HepG2 (cell line): Measurements from ENCODE around the gene MRFAP1. TPM values are rescaled to one million over a fixed set of nuclear protein-coding genes. Genes with fewer than 3 reads are reported as not detected.

ENCODE experiments used
- ATAD3A ChIP-seq: sonication (generic); formaldehyde crosslinking; IDR thresholded peaks from 2 replicates; pipeline ENCODE4 v1.4.0; 2020; ENCODE audit warnings: missing genetic modification reagents
- CHCHD3 ChIP-seq: sonication (generic); formaldehyde crosslinking; IDR thresholded peaks from 2 replicates; pipeline ENCODE4 v1.8.0; 2022; ENCODE audit warnings: mild to moderate bottlenecking, missing genetic modification reagents, moderate library complexity
- HDAC6 ChIP-seq: fragments of 200-600 bp; sonication (generic); IDR thresholded peaks from 2 replicates; pipeline ENCODE4 v1.7.0; 2017; ENCODE audit warnings: mild to moderate bottlenecking, antibody characterized with exemption, low read length, low read depth
- HNF1B ChIP-seq: sonication (generic); formaldehyde crosslinking; IDR thresholded peaks from 2 replicates; pipeline ENCODE4 v1.5.1; 2020; ENCODE audit warnings: mild to moderate bottlenecking, moderate library complexity, missing genetic modification reagents
- HNF4G ChIP-seq, 2 experiments: sonication (generic) in 1 of 2; formaldehyde crosslinking in 1 of 2; IDR thresholded peaks; 2 replicates each; pipeline versions ENCODE4 v1.4.0 to v1.6.1; 2011 to 2020; ENCODE audit warnings: borderline replicate concordance in 2 of 2, low read depth in 2 of 2, mild to moderate bottlenecking in 2 of 2, low read length in 1 of 2, missing genetic modification reagents in 1 of 2, moderate library complexity in 1 of 2
- KDM3A ChIP-seq: IDR thresholded peaks from 2 replicates; pipeline ENCODE4 v1.6.1; 2018; ENCODE audit warnings: low read depth, missing compliant biosample characterization
- KLF12 ChIP-seq: sonication (generic); formaldehyde crosslinking; IDR thresholded peaks from 2 replicates; pipeline ENCODE4 v1.4.0; 2020; ENCODE audit warnings: missing genetic modification reagents, borderline replicate concordance
- MXD1 ChIP-seq: sonication (generic); formaldehyde crosslinking; IDR thresholded peaks from 2 replicates; pipeline ENCODE4 v1.4.0; 2020; ENCODE audit warnings: mild to moderate bottlenecking, missing genetic modification reagents
- PAWR ChIP-seq: sonication (generic); formaldehyde crosslinking; IDR thresholded peaks from 2 replicates; pipeline ENCODE4 v1.4.0; 2020; ENCODE audit warnings: missing genetic modification reagents, mild to moderate bottlenecking, borderline replicate concordance
- PHF21A ChIP-seq: sonication (generic); formaldehyde crosslinking; IDR thresholded peaks from 2 replicates; pipeline ENCODE4 v1.5.0; 2020; ENCODE audit warnings: mild to moderate bottlenecking, missing genetic modification reagents
- RELA ChIP-seq: sonication (generic); formaldehyde crosslinking; IDR thresholded peaks from 2 replicates; pipeline ENCODE4 v1.4.0; 2020; ENCODE audit warnings: missing genetic modification reagents
- RXRA ChIP-seq: sonication (generic); formaldehyde crosslinking; IDR thresholded peaks from 2 replicates; pipeline ENCODE4 v1.5.1; 2020; ENCODE audit warnings: missing genetic modification reagents
- STAT5B ChIP-seq: sonication (generic); formaldehyde crosslinking; IDR thresholded peaks from 2 replicates; pipeline ENCODE4 v1.4.0; 2020; ENCODE audit warnings: missing genetic modification reagents
- TBP ChIP-seq: sonication (generic); formaldehyde crosslinking; IDR thresholded peaks from 2 replicates; pipeline ENCODE4 v1.5.0; 2020; ENCODE audit warnings: missing genetic modification reagents
- THAP9 ChIP-seq: sonication (generic); formaldehyde crosslinking; IDR thresholded peaks from 2 replicates; pipeline ENCODE4; 2020; ENCODE audit warnings: missing genetic modification reagents, mild to moderate bottlenecking, borderline replicate concordance
- TOE1 ChIP-seq: sonication (generic); formaldehyde crosslinking; IDR thresholded peaks from 2 replicates; pipeline ENCODE4 v1.4.0; 2020; ENCODE audit warnings: mild to moderate bottlenecking, missing genetic modification reagents
- ZGPAT ChIP-seq: IDR thresholded peaks from 2 replicates; pipeline ENCODE4 v1.6.1; 2016; ENCODE audit warnings: mild to moderate bottlenecking
- ZNF260 ChIP-seq: sonication (generic); formaldehyde crosslinking; IDR thresholded peaks from 2 replicates; pipeline ENCODE4 v1.4.0; 2020; ENCODE audit warnings: missing genetic modification reagents, low read depth, mild to moderate bottlenecking, borderline replicate concordance
- ZNF331 ChIP-seq: sonication (generic); formaldehyde crosslinking; IDR thresholded peaks from 2 replicates; pipeline ENCODE4 v1.4.0; 2020; ENCODE audit warnings: missing genetic modification reagents
- ZNF678 ChIP-seq: sonication (generic); formaldehyde crosslinking; IDR thresholded peaks from 2 replicates; pipeline ENCODE4 v1.4.0; 2020; ENCODE audit warnings: mild to moderate bottlenecking, missing genetic modification reagents
- ZNF709 ChIP-seq: sonication (generic); formaldehyde crosslinking; IDR thresholded peaks from 2 replicates; pipeline ENCODE4 v1.5.0; 2020; ENCODE audit warnings: mild to moderate bottlenecking, missing genetic modification reagents
- ZNF781 ChIP-seq: sonication (generic); formaldehyde crosslinking; IDR thresholded peaks from 2 replicates; pipeline ENCODE4 v1.5.1; 2020; ENCODE audit warnings: borderline replicate concordance, mild to moderate bottlenecking, missing genetic modification reagents; ENCODE audit errors: not compliant biosample characterization
- ZNF790 ChIP-seq: sonication (generic); formaldehyde crosslinking; IDR thresholded peaks from 2 replicates; pipeline ENCODE4 v1.8.0; 2022; ENCODE audit warnings: missing genetic modification reagents, mild to moderate bottlenecking, borderline replicate concordance
- polyA plus RNA-seq, 8 experiments: library from polyadenylated mRNA; depleted of rRNA in 3 of 8; stranded (reverse) in 7 of 8; unstranded in 1 of 8; fragments of >200 nt; fragmentation: Illumina TruSeq in 4 of 8; extraction: Trizol in 4 of 8; gene quantifications; 2 replicates each; pipeline versions ENCODE4 v1.2.1 to v1.2.3, GENCODE V29; 2011 to 2016; ENCODE audit warnings: low read depth in 4 of 8, missing spikeins in 1 of 8, mixed read lengths in 1 of 8; ENCODE audit not compliant: insufficient read depth in 1 of 8
- total RNA-seq, 5 experiments: library from RNA; depleted of rRNA; stranded (reverse); fragments of >200 nt; fragmentation: Illumina TruSeq; extraction: Trizol; gene quantifications; 2 replicates each; pipeline ENCODE4 v1.2.3, GENCODE V29; 2016; ENCODE audit warnings: low read depth in 1 of 5

MRFAP1 gene
- total and polyA plus RNA-seq, 2 of the 13 experiments (the other 11 are each of a cell fraction or from before 2014, with no cell fraction given) = 112 to 158 TPM

GRCh38 chr4:6640292-6641163 lies at the start of gene MRFAP1 (continued):
- TF ChIP-seq ZGPAT (CRISPR knock-in tag) (peak; percentile 82), ZNF790 (0 out of 2 replicates have a peak, but pooled peaks have one; percentile 28), ZNF678 (peak; percentile 44; the same call in 1 of the 2 replicates), HNF4G (IDR thresholded peaks at IDR 0.05; ENCODE audit: borderline replicate concordance, low read depth, low read length) (no peak), HNF4G (CRISPR knock-in tag; IDR thresholded peaks at IDR 0.05; ENCODE audit: borderline replicate concordance, low read depth) (no peak), RELA (CRISPR knock-in tag) (no peak), RXRA (0 out of 2 replicates have a peak, but pooled peaks have one; percentile 37), HNF1B (CRISPR knock-in tag) (no peak; the same call in none of the 2 replicates), ZNF781 (CRISPR knock-in tag) (peak; percentile 35), MXD1 (CRISPR knock-in tag) (no peak; the same call in 1 of the 2 replicates), STAT5B (CRISPR knock-in tag) (no peak), HDAC6 (no peak), ATAD3A (CRISPR knock-in tag) (no peak), ZNF709 (peak; percentile 73), ZNF260 (CRISPR knock-in tag) (no peak), CHCHD3 (CRISPR knock-in tag) (0 out of 2 replicates have a peak, but pooled peaks have one; percentile 34), ZNF331 (CRISPR knock-in tag) (peak; percentile 36; the same call in 1 of the 2 replicates), TOE1 (CRISPR knock-in tag) (no peak; the same call in 1 of the 2 replicates), THAP9 (CRISPR knock-in tag) (peak; percentile 77), TBP (CRISPR knock-in tag) (no peak), PHF21A (peak; percentile 80), PAWR (CRISPR knock-in tag) (peak; percentile 66; the same call in 1 of the 2 replicates), KDM3A (0 out of 2 replicates have a peak, but pooled peaks have one; percentile 48), KLF12 (CRISPR knock-in tag) (no peak)
